ENCODE data around the gene CYP4V2.
"Not testable (repeated sequence)": the region's sequence is repeated elsewhere in the genome, so short reads cannot be mapped to it uniquely, and the experiment has no call there.

DNA sequence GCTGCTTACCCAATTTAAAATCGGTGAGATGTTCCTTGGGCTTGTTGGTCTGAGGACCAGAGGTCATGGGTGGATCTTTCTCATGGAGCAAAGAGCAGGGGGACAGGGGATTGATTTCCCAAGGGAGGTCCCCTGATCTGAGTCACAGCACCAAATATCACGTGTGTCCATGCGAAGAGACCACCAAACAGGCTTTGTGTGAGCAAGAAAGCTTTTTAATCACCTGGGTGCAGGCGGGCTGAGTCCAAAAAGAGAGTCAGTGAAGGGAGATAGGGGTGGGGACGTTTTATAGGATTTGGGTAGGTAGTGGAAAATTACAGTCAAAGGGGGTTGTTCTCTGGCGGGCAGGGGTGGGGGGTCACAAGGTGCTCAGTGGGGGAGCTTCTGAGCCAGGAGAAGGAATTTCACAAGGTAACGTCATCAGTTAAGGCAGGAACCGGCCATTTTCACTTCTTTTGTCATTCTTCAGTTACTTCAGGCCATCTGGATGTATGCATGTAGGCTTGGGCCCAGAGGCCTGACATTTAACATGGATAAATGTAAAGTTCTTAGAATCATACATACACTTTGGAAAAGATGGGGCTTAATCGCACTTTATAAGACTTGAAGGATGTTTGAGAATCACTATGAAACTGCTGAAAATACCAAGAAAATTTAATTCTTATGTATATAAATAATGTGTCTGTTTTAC lies 55.8 kb downstream of the CYP4V2 start:
- not testable (repeated sequence) for TF ChIP-seq POLR2A (IDR thresholded peaks at IDR 0.05)
- TF ChIP-seq, protein P1, sequence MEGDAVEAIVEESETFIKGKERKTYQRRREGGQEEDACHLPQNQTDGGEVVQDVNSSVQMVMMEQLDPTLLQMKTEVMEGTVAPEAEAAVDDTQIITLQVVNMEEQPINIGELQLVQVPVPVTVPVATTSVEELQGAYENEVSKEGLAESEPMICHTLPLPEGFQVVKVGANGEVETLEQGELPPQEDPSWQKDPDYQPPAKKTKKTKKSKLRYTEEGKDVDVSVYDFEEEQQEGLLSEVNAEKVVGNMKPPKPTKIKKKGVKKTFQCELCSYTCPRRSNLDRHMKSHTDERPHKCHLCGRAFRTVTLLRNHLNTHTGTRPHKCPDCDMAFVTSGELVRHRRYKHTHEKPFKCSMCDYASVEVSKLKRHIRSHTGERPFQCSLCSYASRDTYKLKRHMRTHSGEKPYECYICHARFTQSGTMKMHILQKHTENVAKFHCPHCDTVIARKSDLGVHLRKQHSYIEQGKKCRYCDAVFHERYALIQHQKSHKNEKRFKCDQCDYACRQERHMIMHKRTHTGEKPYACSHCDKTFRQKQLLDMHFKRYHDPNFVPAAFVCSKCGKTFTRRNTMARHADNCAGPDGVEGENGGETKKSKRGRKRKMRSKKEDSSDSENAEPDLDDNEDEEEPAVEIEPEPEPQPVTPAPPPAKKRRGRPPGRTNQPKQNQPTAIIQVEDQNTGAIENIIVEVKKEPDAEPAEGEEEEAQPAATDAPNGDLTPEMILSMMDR (IDR thresholded peaks at IDR 0.05), result not testable (repeated sequence)
